HCT116 (cell line): Measurements from ENCODE around the gene SLC7A1. TPM values are rescaled to one million over a fixed set of nuclear protein-coding genes. Genes with fewer than 3 reads are reported as not detected.

Experiments
- ATAC-seq: fragments of 200-7000 bp; cut with Tn5 transposase; 2 replicates; pipeline ENCODE4 v1.9.1; 2020; ENCODE audit warnings: mild to moderate bottlenecking, moderate library complexity
- BruUV-seq: library from RNA; stranded (reverse); fragments of 400-500 nt; replicated peaks from 2 replicates; lab custom pipeline; 2021; lab: Mats Ljungman, UMichigan
- CTCF ChIA-PET: fragments of 300-600 bp; sonication (Branson Sonifier 250); formaldehyde crosslinking; loops from one replicate; lab custom pipeline; 2021; ENCODE audit warnings: antibody characterized with exemption; lab: Charles Lee
- POLR2A ChIA-PET: fragments of 300-600, 350-600 bp; sonication (Branson Sonifier 250); formaldehyde crosslinking; loops from one replicate; lab custom pipeline; 2021; ENCODE audit warnings: antibody characterized with exemption; lab: Charles Lee
- RAD21 ChIA-PET, 2 experiments: fragments of 300-600 bp; sonication (Branson Sonifier 250); formaldehyde crosslinking; loops; one replicate each; lab custom pipeline; 2023; ENCODE audit warnings: low total read pairs in 2 of 2; ENCODE audit not compliant: uncharacterized antibody in 2 of 2, unreplicated experiment in 2 of 2, low non-redundant PET in 1 of 2; lab: Charles Lee
- DNase-seq: peaks from one replicate; pipeline ENCODE4 v3.0.0-alpha.2; 2010; ENCODE audit warnings: low read depth, low spot score
- H2AFZ ChIP-seq: fragments of 200-600 bp; shearing (Covaris generic), sonication (generic); 2 replicates; pipeline ENCODE4 v1.6.1; 2017; ENCODE audit warnings: low read depth, mixed run types, mixed read lengths, antibody characterized with exemption, low read length; ENCODE audit not compliant: poor library complexity, severe bottlenecking
- H3K27ac ChIP-seq: 2 replicates; pipeline ENCODE4 v1.5.1; 2012; ENCODE audit warnings: low read depth, low read length
- H3K27me3 ChIP-seq: fragments of 200-600 bp; sonication (generic); 2 replicates; pipeline ENCODE4 v1.6.1; 2016; ENCODE audit warnings: mixed run types, low read length, mixed read lengths; ENCODE audit not compliant: insufficient read depth
- H3K36me3 ChIP-seq, 2 experiments: fragments of 200-500 bp in 1 of 2; fragments of 200-600 bp in 1 of 2; sonication (Bioruptor generic) in 1 of 2; sonication (generic) in 1 of 2; 2 replicates each; pipeline versions ENCODE4 v1.5.1 to v1.6.1; 2014 to 2016; ENCODE audit warnings: low read length in 2 of 2, inconsistent platforms in 1 of 2, mixed read lengths in 1 of 2, mixed run types in 1 of 2; ENCODE audit not compliant: insufficient read depth in 2 of 2, control insufficient read depth in 1 of 2
- H3K4me1 ChIP-seq, 2 experiments: fragments of 200-600 bp in 1 of 2; sonication (generic) in 1 of 2; 2 replicates each; pipeline versions ENCODE4 v1.5.1 to v1.6.1; 2012 to 2017; ENCODE audit warnings: low read length in 2 of 2, inconsistent platforms in 1 of 2, mild to moderate bottlenecking in 1 of 2, mixed read lengths in 1 of 2, mixed run types in 1 of 2, moderate library complexity in 1 of 2; ENCODE audit not compliant: insufficient read depth in 2 of 2, control insufficient read depth in 1 of 2
- H3K4me2 ChIP-seq: fragments of 200-600 bp; sonication (generic); 2 replicates; pipeline ENCODE4 v1.6.1; 2017; ENCODE audit warnings: mixed run types, low read length, mixed read lengths
- H3K4me3 ChIP-seq, 2 experiments: fragments of 200-600 bp in 1 of 2; sonication (generic) in 1 of 2; replicated peaks in 1 of 2; 2 replicates each; pipeline ENCODE4 v1.5.1; 2011 to 2016; ENCODE audit warnings: low read length in 2 of 2, control low read depth in 1 of 2, low read depth in 1 of 2, mild to moderate bottlenecking in 1 of 2, mixed read lengths in 1 of 2, mixed run types in 1 of 2
- H3K79me2 ChIP-seq: fragments of 200-600 bp; sonication (generic); 2 replicates; pipeline ENCODE4 v1.6.1; 2017; ENCODE audit warnings: mild to moderate bottlenecking, mixed run types, low read length, moderate library complexity, mixed read lengths; ENCODE audit not compliant: insufficient read depth
- H3K9ac ChIP-seq: fragments of 200-600 bp; sonication (generic); 2 replicates; pipeline ENCODE4 v1.6.1; 2016; ENCODE audit warnings: low read length, mixed read lengths
- H3K9me2 ChIP-seq: fragments of 200-600 bp; sonication (generic), shearing (Covaris generic); 2 replicates; pipeline ENCODE4 v1.6.1; 2017; ENCODE audit warnings: mixed run types, mild to moderate bottlenecking, moderate library complexity; ENCODE audit not compliant: insufficient read depth
- H3K9me3 ChIP-seq, 2 experiments: fragments of 200-500 bp in 1 of 2; fragments of 200-600 bp in 1 of 2; sonication (Bioruptor generic) in 1 of 2; sonication (generic) in 1 of 2; 2 replicates each; pipeline ENCODE4 v1.6.1; 2014 to 2017; ENCODE audit warnings: low read length in 2 of 2, mixed read lengths in 2 of 2, inconsistent platforms in 1 of 2, low read depth in 1 of 2, mild to moderate bottlenecking in 1 of 2, mixed run types in 1 of 2, moderate library complexity in 1 of 2; ENCODE audit not compliant: control insufficient read depth in 1 of 2, insufficient read depth in 1 of 2
- H4K20me1 ChIP-seq: fragments of 200-600 bp; sonication (generic), shearing (Covaris generic); 2 replicates; pipeline ENCODE4 v1.6.1; 2017; ENCODE audit warnings: mixed run types, mild to moderate bottlenecking, moderate library complexity; ENCODE audit not compliant: insufficient read depth
- CEBPB ChIP-seq: IDR thresholded peaks from 2 replicates; pipeline ENCODE4 v1.6.1; 2012; ENCODE audit warnings: low read depth
- ELF1 ChIP-seq: IDR thresholded peaks from 2 replicates; pipeline ENCODE4 v1.6.1; 2012; ENCODE audit warnings: low read depth, borderline replicate concordance
- EZH2 ChIP-seq: fragments of 200-600 bp; sonication (generic); IDR thresholded peaks from 2 replicates; pipeline ENCODE4 v1.6.1; 2017; ENCODE audit warnings: antibody characterized with exemption, mixed run types
- FOSL1 ChIP-seq: IDR thresholded peaks from 2 replicates; pipeline ENCODE4 v1.6.1; 2012; ENCODE audit warnings: low read depth
- JUND ChIP-seq: IDR thresholded peaks from 2 replicates; pipeline ENCODE4 v1.6.1; 2012
- POLR2A ChIP-seq: IDR thresholded peaks from 2 replicates; pipeline ENCODE4 v1.7.0; 2011; ENCODE audit warnings: borderline replicate concordance; ENCODE audit not compliant: insufficient read depth, insufficient read length; ENCODE audit errors: extremely low read depth
- POLR2AphosphoS5 ChIP-seq: IDR thresholded peaks from 2 replicates; pipeline ENCODE4 v1.6.1; 2011; ENCODE audit warnings: mild to moderate bottlenecking, low read depth, low read length, moderate library complexity
- RAD21 ChIP-seq: IDR thresholded peaks from 2 replicates; pipeline ENCODE4 v1.6.1; 2012; ENCODE audit warnings: low read depth, mild to moderate bottlenecking
- SIN3A ChIP-seq: IDR thresholded peaks from 2 replicates; pipeline ENCODE4 v1.6.1; 2012; ENCODE audit warnings: low read depth
- TCF7L2 ChIP-seq: IDR thresholded peaks from 2 replicates; pipeline ENCODE4 v1.7.0; 2011; ENCODE audit warnings: borderline replicate concordance, inconsistent platforms; ENCODE audit not compliant: insufficient read depth, insufficient read length; ENCODE audit errors: extremely low read depth
- YY1 ChIP-seq: IDR thresholded peaks from 2 replicates; pipeline ENCODE4 v1.6.1; 2011; ENCODE audit warnings: low read length, low read depth, moderate library complexity, mild to moderate bottlenecking; ENCODE audit not compliant: insufficient replicate concordance; ENCODE audit errors: extremely low read depth
- ZBTB33 ChIP-seq: IDR thresholded peaks from 2 replicates; pipeline ENCODE4 v1.6.1; 2011; ENCODE audit warnings: mild to moderate bottlenecking, low read length, moderate library complexity; ENCODE audit not compliant: insufficient replicate concordance; ENCODE audit errors: extremely low read depth
- ZFX ChIP-seq: fragments of 450-650 bp; IDR thresholded peaks from 2 replicates; pipeline ENCODE4 v1.6.1; 2017
- ZNF274 ChIP-seq: fragments of 200-500 bp; sonication (Bioruptor generic); IDR thresholded peaks from 2 replicates; pipeline ENCODE4 v1.6.1; 2014; ENCODE audit warnings: mild to moderate bottlenecking, low read depth, low read length, inconsistent platforms
- intact Hi-C: fragments of 100-400 bp; cut with micrococcal nuclease; formaldehyde crosslinking; loops from 2 replicates; pipeline ENCODE4 v1.10.0; 2022
- total RNA-seq: library from RNA; stranded (reverse); gene quantifications from one replicate; pipeline ENCODE4 v1.2.1, GENCODE V29; 2021; ENCODE audit not compliant: unreplicated experiment
- TF ChIP-seq, protein P1 (sequence below): IDR thresholded peaks from 2 replicates; pipeline ENCODE4 v1.6.1; 2012
- TF ChIP-seq, protein P2 (sequence below), 3 experiments: fragments of 200-600 bp in 1 of 3; sonication (generic) in 1 of 3; IDR thresholded peaks in 2 of 3; conservative IDR thresholded peaks in 1 of 3; 2 replicates each; pipeline ENCODE4 v1.5.1; 2012 to 2017; ENCODE audit warnings: low read depth in 2 of 3, low read length in 2 of 3, antibody characterized with exemption in 1 of 3, borderline replicate concordance in 1 of 3, control low read depth in 1 of 3, mild to moderate bottlenecking in 1 of 3, mixed read lengths in 1 of 3, mixed run types in 1 of 3, moderate library complexity in 1 of 3; ENCODE audit not compliant: insufficient read depth in 1 of 3

Gene SLC7A1
- total RNA-seq, 1 experiment from 2014 or later, result 124 TPM

DNA sequence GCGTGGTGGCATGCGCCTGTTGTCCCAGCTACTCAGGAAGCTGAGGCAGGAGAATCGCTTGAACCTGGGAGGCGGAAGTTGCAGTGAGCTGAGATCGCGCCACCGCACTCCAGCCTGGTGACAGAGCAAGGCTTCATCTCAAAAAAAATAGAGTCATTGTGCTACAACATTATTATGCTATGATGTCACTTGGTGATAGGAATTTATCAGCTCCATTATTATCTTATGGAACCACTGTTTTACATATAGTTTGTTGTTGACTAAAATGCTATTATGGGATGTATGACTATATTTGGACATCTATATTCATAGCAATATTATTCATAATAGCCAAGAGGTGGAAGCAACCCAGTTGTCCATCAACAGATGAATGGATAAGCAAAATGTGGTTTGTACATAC, 26.4 kb upstream of the SLC7A1 start:
- DNase-seq, result no peak
- peaks cover 10% of the 10 kb centered on the region for H3K27me3 ChIP-seq
- POLR2A ChIA-PET, result no interaction called here

More for the DNA sequence above, 26.4 kb upstream of the SLC7A1 start:
- Histone ChIP-seq H3K9ac (no peak overlapping the region), H3K4me3 (no peak overlapping the region), H4K20me1 (no peaks in the 10 kb centered on the region), H3K4me2 (no peak overlapping the region), H3K36me3 (no peaks in the 10 kb centered on the region), H3K9me2 (no peaks in the 10 kb centered on the region), H3K27ac (no peak overlapping the region), H3K79me2 (no peaks in the 10 kb centered on the region), H3K4me1 (no peaks in the 10 kb centered on the region), H2AFZ (no peak overlapping the region), H3K9me3 (no peaks in the 10 kb centered on the region)
- intact Hi-C loops, result no loop called here
- CTCF ChIA-PET, result no interaction called here
- RAD21 ChIA-PET, result no interaction called here
- TF ChIP-seq TCF7L2 (no peak), EZH2 (no peak), ZNF274 (no peak), ELF1 (no peak), RAD21 (no peak), FOSL1 (no peak), CEBPB (no peak), SIN3A (no peak), POLR2A (no peak), JUND (no peak), ZFX (no peak), POLR2AphosphoS5 (no peak), YY1 (no peak), ZBTB33 (no peak)
- TF ChIP-seq, protein P1, sequence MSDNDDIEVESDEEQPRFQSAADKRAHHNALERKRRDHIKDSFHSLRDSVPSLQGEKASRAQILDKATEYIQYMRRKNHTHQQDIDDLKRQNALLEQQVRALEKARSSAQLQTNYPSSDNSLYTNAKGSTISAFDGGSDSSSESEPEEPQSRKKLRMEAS, result no peak
- TF ChIP-seq, protein P2, sequence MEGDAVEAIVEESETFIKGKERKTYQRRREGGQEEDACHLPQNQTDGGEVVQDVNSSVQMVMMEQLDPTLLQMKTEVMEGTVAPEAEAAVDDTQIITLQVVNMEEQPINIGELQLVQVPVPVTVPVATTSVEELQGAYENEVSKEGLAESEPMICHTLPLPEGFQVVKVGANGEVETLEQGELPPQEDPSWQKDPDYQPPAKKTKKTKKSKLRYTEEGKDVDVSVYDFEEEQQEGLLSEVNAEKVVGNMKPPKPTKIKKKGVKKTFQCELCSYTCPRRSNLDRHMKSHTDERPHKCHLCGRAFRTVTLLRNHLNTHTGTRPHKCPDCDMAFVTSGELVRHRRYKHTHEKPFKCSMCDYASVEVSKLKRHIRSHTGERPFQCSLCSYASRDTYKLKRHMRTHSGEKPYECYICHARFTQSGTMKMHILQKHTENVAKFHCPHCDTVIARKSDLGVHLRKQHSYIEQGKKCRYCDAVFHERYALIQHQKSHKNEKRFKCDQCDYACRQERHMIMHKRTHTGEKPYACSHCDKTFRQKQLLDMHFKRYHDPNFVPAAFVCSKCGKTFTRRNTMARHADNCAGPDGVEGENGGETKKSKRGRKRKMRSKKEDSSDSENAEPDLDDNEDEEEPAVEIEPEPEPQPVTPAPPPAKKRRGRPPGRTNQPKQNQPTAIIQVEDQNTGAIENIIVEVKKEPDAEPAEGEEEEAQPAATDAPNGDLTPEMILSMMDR (IDR thresholded peaks at IDR 0.05 in 2 of 3, conservative IDR thresholded peaks at IDR 0.05 in 1 of 3; ENCODE audit: borderline replicate concordance in 1 of 3, insufficient read depth in 1 of 3, low read depth in 2 of 3, low read length in 2 of 3), result no peak
- ATAC-seq, result no peak
- no TSS peak for BruUV-seq
